SK-N-SH treated with all-trans-retinoic acid at 6 μM for 48 hours (cell line): ENCODE data around the gene IP6K3.

Source experiments
- ARNTL ChIP-seq: fragments of 450-650 bp; formaldehyde crosslinking; IDR thresholded peaks from 2 replicates; pipeline ENCODE4 v1.5.0; 2020; ENCODE audit warnings: low read depth, mild to moderate bottlenecking, moderate library complexity, borderline replicate concordance
- BACH2 ChIP-seq: fragments of 250-450 bp; sonication (Bioruptor Pico); IDR thresholded peaks from 2 replicates; pipeline ENCODE4 v1.9.0; 2021; ENCODE audit warnings: mild to moderate bottlenecking, borderline replicate concordance
- GLIS3 ChIP-seq: fragments of 250-450 bp; sonication (Bioruptor Pico); IDR thresholded peaks from 2 replicates; pipeline ENCODE4 v1.5.0; 2020; ENCODE audit warnings: mild to moderate bottlenecking, moderate library complexity
- PPARA ChIP-seq: fragments of 250-450 bp; sonication (Bioruptor Pico); IDR thresholded peaks from 2 replicates; pipeline ENCODE4 v1.5.0; 2020; ENCODE audit warnings: mild to moderate bottlenecking, borderline replicate concordance
- RARB ChIP-seq: fragments of 250-450 bp; sonication (Bioruptor Pico); IDR thresholded peaks from 2 replicates; pipeline ENCODE4 v1.8.0; 2021; ENCODE audit warnings: mild to moderate bottlenecking, moderate library complexity
- TCF4 ChIP-seq: fragments of 250-450 bp; sonication (Bioruptor Pico); IDR thresholded peaks from 2 replicates; pipeline ENCODE4 v1.8.0; 2021; ENCODE audit warnings: mild to moderate bottlenecking, moderate library complexity, borderline replicate concordance
- ZFP30 ChIP-seq: fragments of 450-650 bp; formaldehyde crosslinking; IDR thresholded peaks from 2 replicates; pipeline ENCODE4 v1.5.0; 2022; ENCODE audit warnings: mild to moderate bottlenecking, moderate library complexity
- ZNF565 ChIP-seq: fragments of 450-650 bp; formaldehyde crosslinking; conservative IDR thresholded peaks from 2 replicates; pipeline ENCODE4 v1.5.0; 2020; ENCODE audit warnings: low read depth, mild to moderate bottlenecking, moderate library complexity
- ZNF8 ChIP-seq: fragments of 450-650 bp; formaldehyde crosslinking; IDR thresholded peaks from 2 replicates; pipeline ENCODE4 v1.5.0; 2020; ENCODE audit warnings: mild to moderate bottlenecking, moderate library complexity
- TF ChIP-seq, protein P1 (sequence below): fragments of 250-450 bp; sonication (Bioruptor Pico); IDR thresholded peaks from 2 replicates; pipeline ENCODE4 v1.5.1; 2020; ENCODE audit warnings: low read depth, mild to moderate bottlenecking, moderate library complexity
- TF ChIP-seq, protein P2 (sequence below): fragments of 250-450 bp; sonication (Bioruptor Pico); IDR thresholded peaks from 2 replicates; pipeline ENCODE4 v1.8.0; 2020; ENCODE audit warnings: mild to moderate bottlenecking, moderate library complexity, borderline replicate concordance
- TF ChIP-seq, protein P3 (sequence below): fragments of 250-450 bp; sonication (Bioruptor Pico); IDR thresholded peaks from 2 replicates; pipeline ENCODE4 v1.5.1; 2021; ENCODE audit warnings: mild to moderate bottlenecking, moderate library complexity

DNA sequence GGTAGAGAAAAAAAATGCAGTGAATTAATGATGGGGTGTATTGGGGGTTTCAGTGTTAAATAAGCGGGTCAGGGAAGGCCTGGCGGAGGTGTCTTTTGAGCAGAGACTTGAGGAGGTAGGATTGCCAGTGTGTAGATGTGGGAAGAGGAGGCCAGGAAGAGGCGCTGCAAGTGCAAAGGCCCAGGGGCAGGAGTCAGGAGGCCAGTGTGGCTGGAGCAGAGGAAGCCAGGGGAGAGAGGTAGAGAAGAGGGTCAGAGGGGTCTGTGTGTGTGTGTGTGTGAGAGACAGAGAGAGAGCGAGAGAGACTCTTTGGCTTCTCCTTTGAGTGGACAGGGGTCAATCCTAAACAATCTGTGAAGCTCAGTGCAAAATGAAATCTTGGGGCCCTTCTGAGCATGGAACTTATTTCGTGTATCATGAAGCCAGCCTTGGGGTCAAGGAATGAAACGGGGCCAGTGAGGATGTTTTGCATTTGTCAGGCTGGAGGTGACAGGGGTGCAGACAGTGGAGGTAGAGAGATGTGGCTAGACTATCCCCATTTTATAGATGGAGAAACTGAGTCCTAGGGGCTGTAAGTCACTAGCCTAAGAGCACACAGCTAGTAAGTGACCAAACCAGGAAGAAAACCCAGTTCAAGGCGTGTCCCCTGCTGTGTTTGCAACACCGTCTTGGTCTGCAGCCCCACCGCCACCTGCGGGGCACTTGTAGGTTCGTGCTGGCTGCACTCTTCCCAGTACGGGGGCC, 9.7 kb upstream of the IP6K3 start:
- TF ChIP-seq, protein P1, sequence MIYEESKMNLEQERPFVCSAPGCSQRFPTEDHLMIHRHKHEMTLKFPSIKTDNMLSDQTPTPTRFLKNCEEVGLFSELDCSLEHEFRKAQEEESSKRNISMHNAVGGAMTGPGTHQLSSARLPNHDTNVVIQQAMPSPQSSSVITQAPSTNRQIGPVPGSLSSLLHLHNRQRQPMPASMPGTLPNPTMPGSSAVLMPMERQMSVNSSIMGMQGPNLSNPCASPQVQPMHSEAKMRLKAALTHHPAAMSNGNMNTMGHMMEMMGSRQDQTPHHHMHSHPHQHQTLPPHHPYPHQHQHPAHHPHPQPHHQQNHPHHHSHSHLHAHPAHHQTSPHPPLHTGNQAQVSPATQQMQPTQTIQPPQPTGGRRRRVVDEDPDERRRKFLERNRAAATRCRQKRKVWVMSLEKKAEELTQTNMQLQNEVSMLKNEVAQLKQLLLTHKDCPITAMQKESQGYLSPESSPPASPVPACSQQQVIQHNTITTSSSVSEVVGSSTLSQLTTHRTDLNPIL (CRISPR knock-in tag), result no peak
- TF ChIP-seq ARNTL (no peak), GLIS3 (no peak), TCF4 (CRISPR knock-in tag) (no peak), PPARA (CRISPR knock-in tag) (no peak), ZNF565 (CRISPR knock-in tag) (no peak), ZNF8 (CRISPR knock-in tag) (no peak), ZFP30 (CRISPR knock-in tag) (no peak), RARB (CRISPR knock-in tag) (no peak), BACH2 (CRISPR knock-in tag) (no peak)
- TF ChIP-seq, protein P2, sequence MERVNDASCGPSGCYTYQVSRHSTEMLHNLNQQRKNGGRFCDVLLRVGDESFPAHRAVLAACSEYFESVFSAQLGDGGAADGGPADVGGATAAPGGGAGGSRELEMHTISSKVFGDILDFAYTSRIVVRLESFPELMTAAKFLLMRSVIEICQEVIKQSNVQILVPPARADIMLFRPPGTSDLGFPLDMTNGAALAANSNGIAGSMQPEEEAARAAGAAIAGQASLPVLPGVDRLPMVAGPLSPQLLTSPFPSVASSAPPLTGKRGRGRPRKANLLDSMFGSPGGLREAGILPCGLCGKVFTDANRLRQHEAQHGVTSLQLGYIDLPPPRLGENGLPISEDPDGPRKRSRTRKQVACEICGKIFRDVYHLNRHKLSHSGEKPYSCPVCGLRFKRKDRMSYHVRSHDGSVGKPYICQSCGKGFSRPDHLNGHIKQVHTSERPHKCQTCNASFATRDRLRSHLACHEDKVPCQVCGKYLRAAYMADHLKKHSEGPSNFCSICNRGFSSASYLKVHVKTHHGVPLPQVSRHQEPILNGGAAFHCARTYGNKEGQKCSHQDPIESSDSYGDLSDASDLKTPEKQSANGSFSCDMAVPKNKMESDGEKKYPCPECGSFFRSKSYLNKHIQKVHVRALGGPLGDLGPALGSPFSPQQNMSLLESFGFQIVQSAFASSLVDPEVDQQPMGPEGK (CRISPR knock-in tag), result no peak
- TF ChIP-seq, protein P3, sequence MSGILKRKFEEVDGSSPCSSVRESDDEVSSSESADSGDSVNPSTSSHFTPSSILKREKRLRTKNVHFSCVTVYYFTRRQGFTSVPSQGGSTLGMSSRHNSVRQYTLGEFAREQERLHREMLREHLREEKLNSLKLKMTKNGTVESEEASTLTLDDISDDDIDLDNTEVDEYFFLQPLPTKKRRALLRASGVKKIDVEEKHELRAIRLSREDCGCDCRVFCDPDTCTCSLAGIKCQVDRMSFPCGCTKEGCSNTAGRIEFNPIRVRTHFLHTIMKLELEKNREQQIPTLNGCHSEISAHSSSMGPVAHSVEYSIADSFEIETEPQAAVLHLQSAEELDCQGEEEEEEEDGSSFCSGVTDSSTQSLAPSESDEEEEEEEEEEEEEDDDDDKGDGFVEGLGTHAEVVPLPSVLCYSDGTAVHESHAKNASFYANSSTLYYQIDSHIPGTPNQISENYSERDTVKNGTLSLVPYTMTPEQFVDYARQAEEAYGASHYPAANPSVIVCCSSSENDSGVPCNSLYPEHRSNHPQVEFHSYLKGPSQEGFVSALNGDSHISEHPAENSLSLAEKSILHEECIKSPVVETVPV (CRISPR knock-in tag), result no peak
